ENCODE data around the gene PBX4. TPM values are rescaled to one million over a fixed set of nuclear protein-coding genes. Genes with fewer than 3 reads are reported as not detected.

Gene PBX4
- total RNA-seq, 1 experiment from 2014 or later, result 8.3 TPM

GRCh38 chr19:19537075-19538048, 81.1 kb downstream of the PBX4 start:
- ChIA-PET POLR2A (no interaction called here), CTCF (no interaction called here)
- Histone ChIP-seq H3K36me3 (ENCODE audit: control insufficient read depth, insufficient read depth, low read length) (no peaks in the 10 kb centered on the region), H3K4me3 (ENCODE audit: low read depth in 2 of 2, low read length in 2 of 2) (no peak overlapping the region), H3K9me3 (ENCODE audit: control insufficient read depth, insufficient read depth, low read depth, low read length) (no peaks in the 10 kb centered on the region), H3K27me3 (ENCODE audit: control insufficient read depth, insufficient read depth, low read length) (no peaks in the 10 kb centered on the region), H3K4me1 (ENCODE audit: control insufficient read depth, insufficient read depth, low read length) (no peaks in the 10 kb centered on the region), H3K27ac (ENCODE audit: low read length) (no peak overlapping the region)
- in situ Hi-C loops (cut with HindIII; ENCODE audit: low pct_unique_long_range_greater_than_20kb, low sequenced_read_pairs), result no loop called here
- ATAC-seq (no peak), DNase-seq (ENCODE audit: low read depth, low spot score) (no peak)
- BruUV-seq (replicated peaks), result no TSS peak
- intact Hi-C loops (cut with micrococcal nuclease; ENCODE audit: unreplicated experiment), result loop anchor here (10.0 kb wide), 1 partner anchor 107 kb away; the partner anchor contains the start of gene GMIP
- TF ChIP-seq POLR2AphosphoS5 (IDR thresholded peaks at IDR 0.05; ENCODE audit: low read depth, low read length) (no peak), CTCF (IDR thresholded peaks at IDR 0.05) (no peak), TCF7L2 (IDR thresholded peaks at IDR 0.05; ENCODE audit: low read depth, low read length) (no peak), REST (IDR thresholded peaks at IDR 0.05; ENCODE audit: insufficient read depth in 1 of 2, low read depth in 2 of 2, low read length in 1 of 2) (no peak), SIN3A (IDR thresholded peaks at IDR 0.05; ENCODE audit: borderline replicate concordance, insufficient read depth, low read depth, low read length) (no peak)

- Histone ChIP-seq H3K4me3 (ENCODE audit: low read depth in 2 of 2, low read length in 2 of 2) (no peak overlapping the region), H3K9me3 (ENCODE audit: control insufficient read depth, insufficient read depth, low read depth, low read length) (no peaks in the 10 kb centered on the region), H3K27ac (ENCODE audit: low read length) (no peak overlapping the region), H3K4me1 (ENCODE audit: control insufficient read depth, insufficient read depth, low read length) (no peaks in the 10 kb centered on the region), H3K27me3 (ENCODE audit: control insufficient read depth, insufficient read depth, low read length) (no peaks in the 10 kb centered on the region), H3K36me3 (ENCODE audit: control insufficient read depth, insufficient read depth, low read length) (no peaks in the 10 kb centered on the region)
- CTCF ChIA-PET, result interaction anchor here (1.0 kb wide), 1 partner anchor 109 kb away, joined by 4 read pairs; no protein-coding TSS in a partner anchor
- ATAC-seq, result no peak
- TF ChIP-seq TCF7L2 (IDR thresholded peaks at IDR 0.05; ENCODE audit: low read depth, low read length) (no peak), POLR2AphosphoS5 (IDR thresholded peaks at IDR 0.05; ENCODE audit: low read depth, low read length) (no peak), CTCF (IDR thresholded peaks at IDR 0.05) (no peak), SIN3A (IDR thresholded peaks at IDR 0.05; ENCODE audit: borderline replicate concordance, insufficient read depth, low read depth, low read length) (no peak), REST (IDR thresholded peaks at IDR 0.05; ENCODE audit: insufficient read depth in 1 of 2, low read depth in 2 of 2, low read length in 1 of 2) (no peak)
- no TSS peak for BruUV-seq (replicated peaks)
- POLR2A ChIA-PET, result no interaction called here
- in situ Hi-C loops (cut with HindIII; ENCODE audit: low pct_unique_long_range_greater_than_20kb, low sequenced_read_pairs), result no loop called here
- DNase-seq (ENCODE audit: low read depth, low spot score), result no peak
- intact Hi-C loops (cut with micrococcal nuclease; ENCODE audit: unreplicated experiment), result loop anchor here (10.0 kb wide), 1 partner anchor 109 kb away; the partner anchor contains the start of gene GMIP
Measured at GRCh38 chr19:19535311-19536191, 82.9 kb downstream of the PBX4 start.

Data from Panc1 (cell line).